ENCODE results near the gene GLCE. TPM values are rescaled to one million over a fixed set of nuclear protein-coding genes. Genes with fewer than 3 reads are reported as not detected.
"Not testable (repeated sequence)": the region's sequence is repeated elsewhere in the genome, so short reads cannot be mapped to it uniquely, and the experiment has no call there.

Gene GLCE
- total RNA-seq, 1 donor from 2014 or later, result 49.5 TPM

DNA sequence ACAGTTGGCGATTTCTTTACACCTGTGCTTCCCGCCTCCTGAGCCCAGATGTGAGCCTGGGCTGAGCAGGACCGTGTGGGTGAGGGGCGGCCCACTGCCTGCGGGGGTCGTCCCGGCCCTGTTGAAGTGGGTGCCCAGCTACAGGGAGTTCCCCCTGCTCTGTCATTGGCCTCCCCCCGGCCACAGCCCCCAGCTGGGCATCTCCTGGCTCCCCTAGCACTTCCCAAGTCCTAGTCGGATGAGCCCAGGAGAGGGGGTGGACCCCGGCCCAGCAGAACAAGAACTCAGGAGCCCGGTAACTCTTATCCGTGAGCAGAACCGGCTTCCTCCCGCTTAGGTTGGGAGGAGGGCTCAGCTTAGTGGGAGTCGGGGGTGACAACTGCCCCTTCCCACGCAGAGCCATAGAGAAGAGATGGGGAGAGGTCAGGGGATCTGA lies 139.0 kb downstream of the GLCE start:
- no peak for DNase-seq

- no peak for DNase-seq
These were observed 139.6 kb downstream of the GLCE start for GRCh38 chr15:69299943-69300588.

- DNase-seq, result not testable (repeated sequence)
These were observed 140.7 kb downstream of the GLCE start for GRCh38 chr15:69301101-69301500.

DNA sequence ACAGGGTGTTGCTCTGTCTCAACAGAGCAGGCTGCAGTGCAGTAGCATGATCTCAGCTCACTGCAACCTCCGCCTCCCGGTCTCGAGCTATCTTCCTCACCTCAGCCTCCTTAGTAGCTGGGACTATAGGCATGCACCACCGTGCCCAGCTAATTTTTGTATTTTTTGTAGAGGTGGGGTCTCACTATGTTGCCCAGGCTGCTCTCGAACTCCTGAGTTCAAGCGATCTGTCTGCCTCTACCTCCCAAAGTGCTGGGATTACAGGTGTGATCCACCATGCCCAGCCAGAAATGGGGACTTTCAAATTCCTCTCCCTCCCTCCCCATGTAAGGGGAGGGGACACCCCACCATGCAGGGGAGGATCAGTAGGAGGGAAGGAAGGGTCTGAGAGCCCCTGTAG lies 141.7 kb downstream of the GLCE start:
- not testable (repeated sequence) for DNase-seq

DNA sequence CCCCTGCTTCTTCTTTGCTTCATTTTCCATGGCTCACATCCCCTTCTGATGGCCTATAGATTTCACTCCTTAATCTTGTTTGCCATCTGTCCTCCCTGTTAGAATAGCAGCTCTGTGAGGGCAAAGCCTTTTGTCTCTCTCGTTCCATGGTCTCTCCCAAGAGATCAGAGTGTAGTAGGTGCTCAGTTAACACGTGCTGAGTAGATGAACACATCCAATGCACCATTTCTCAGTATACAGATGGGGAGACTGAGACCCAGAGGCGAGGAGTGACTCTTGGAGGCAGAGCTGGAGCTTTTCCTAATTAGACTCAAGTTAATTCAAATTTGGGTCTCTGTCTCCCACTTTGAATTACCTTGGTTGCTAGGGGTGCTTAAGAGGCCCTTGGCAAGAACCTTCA lies 142.5 kb downstream of the GLCE start:
- no peak for DNase-seq

GRCh38 chr15:69303337-69304181 lies 143.1 kb downstream of the GLCE start:
- DNase-seq, result no peak

- no peak for DNase-seq
These were observed 143.7 kb downstream of the GLCE start for GRCh38 chr15:69304182-69304545.

- no peak for DNase-seq
These were observed 144.9 kb downstream of the GLCE start for GRCh38 chr15:69305204-69305931.

DNA sequence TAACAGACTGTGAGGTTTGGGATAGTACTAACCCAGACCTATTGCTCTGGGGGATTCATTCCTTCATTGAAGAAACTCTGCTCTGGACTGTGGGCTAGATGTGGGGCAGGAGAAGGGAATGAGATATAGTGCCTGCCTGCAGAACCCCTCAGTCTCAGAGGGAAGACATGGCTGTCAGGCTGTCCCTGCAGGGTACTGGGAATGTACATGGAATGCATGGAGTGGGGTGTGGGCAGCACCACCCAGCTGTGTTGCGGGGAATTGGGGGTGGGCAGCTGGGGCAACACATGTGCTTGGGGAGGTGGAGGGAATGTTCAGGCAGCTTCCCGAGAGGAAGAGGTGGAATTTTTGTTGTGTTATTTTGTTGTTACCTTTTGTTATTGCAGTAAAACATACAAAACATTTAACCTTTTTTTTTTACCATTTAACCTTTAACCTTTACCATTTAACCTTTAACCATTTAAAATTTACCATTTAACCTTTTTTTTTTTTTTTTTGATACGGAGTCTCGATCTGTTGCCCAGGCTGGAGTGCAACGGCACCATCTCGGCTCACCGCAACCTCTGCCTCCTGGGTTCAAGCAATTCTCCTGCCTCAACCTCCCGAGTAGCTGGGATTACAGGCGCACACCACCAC lies 145.6 kb downstream of the GLCE start:
- DNase-seq, result no peak

DNA sequence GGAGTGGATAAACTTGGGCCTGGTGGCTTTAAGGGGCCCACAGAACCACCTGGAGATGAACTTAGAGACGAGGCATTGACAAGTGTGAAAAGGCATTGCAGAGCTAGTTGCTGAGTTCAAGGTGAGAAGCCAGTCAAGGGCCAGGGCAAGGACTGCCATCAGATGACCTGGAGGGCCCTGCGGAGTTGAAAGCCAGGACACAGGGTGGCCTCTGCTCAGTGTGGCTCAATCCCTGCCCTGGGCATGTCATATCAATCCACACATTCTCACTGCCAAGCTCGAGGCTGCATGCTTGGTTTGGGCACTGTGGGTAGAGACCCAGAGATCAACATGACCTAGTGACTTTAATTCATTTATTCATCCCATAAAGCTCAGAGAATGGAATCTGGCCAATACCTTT lies 147.5 kb downstream of the GLCE start:
- DNase-seq, result no peak

GRCh38 chr15:69308949-69309348 lies 148.5 kb downstream of the GLCE start:
- DNase-seq, result no peak

GRCh38 chr15:69311319-69311721 lies 150.9 kb downstream of the GLCE start:
- DNase-seq, result no peak

DNA sequence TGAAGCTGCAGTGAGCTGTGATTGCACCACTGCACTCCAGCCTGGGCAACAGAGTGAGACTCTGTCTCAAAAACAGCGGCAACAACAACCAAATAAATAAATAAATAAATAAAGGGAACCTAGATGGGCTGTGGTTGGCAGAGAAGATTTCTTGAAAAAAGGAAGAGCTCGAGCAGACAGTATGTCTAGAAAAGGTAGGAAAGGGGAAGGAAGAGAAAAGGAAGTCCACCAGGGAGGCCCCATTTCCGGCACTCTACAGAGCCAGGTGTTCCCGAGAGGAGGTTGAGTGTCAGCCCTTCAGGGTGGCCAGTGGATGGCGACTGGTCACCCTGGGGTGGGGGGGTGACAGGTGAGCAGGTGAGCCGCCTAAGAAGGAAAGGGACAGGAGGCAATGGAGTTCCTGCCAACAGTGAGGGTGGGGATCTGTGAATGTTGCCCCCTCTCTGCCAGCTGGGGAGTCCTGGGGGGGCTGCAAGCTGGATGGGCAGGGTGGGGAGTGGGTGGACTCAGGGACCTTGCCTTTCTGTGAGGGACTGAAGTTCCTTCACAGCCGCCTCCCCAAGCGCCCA lies 153.1 kb downstream of the GLCE start:
- no peak for DNase-seq

GRCh38 chr15:69314131-69314530 lies 153.7 kb downstream of the GLCE start:
- no peak for DNase-seq

DNA sequence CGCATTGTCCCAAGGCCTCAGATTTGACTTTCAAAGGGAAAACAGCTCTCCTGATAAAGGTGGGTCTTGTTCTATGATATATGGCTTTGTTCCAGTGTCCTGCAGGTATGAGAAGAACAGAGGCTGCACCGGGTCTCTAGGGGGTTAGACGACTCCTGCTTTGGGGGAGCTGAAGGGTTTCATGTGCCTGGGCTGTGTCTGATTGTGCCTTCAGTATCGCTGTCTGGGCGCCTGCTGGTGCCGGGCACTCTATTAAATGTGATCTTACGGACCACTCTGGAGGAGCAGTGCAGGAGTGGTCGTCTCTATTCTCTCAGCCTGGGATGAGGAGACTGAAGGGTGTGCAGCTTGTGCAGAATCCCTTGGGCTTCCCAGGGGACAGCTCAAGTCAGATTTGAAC lies 154.3 kb downstream of the GLCE start:
- DNase-seq, result no peak

DNA sequence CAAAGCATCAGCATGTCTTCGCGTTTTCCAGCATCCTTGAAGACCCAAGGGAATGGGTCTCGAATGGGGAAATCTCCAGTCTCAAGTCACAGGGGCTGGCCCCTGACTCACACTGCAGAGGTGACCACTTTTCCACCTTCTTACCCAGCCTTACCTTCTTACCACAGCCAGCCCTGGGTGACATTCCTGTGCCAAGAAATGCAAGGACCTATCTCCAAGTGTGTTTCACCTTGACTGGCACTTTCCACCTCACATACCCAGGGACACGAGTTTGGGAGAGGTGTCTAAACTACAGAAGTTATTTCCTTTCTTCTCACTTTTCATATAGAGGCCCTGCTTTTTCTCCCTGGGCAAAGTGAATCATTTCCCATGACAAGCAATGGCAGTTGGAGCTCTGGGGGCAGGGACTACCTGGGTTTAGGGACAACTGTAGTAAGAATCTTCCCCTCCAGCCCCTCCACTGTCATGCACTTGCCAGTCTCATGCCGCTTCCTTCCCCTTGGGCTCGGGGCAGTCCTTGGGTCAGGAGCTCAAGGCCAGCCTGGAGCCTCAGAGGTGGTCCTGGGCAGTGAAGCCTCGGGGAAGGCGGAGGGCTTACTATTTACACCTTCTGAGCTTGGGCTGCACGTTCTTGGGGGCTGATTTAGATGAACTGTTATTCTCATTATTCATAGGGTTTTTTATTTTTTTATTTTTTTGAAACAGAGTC lies 155.1 kb downstream of the GLCE start:
- no peak for DNase-seq

GRCh38 chr15:69316291-69316690 lies 155.9 kb downstream of the GLCE start:
- no peak for DNase-seq

GRCh38 chr15:69317392-69317841 lies 157.0 kb downstream of the GLCE start:
- no peak for DNase-seq

GRCh38 chr15:69318033-69318432 lies 157.6 kb downstream of the GLCE start:
- DNase-seq, result no peak

DNA sequence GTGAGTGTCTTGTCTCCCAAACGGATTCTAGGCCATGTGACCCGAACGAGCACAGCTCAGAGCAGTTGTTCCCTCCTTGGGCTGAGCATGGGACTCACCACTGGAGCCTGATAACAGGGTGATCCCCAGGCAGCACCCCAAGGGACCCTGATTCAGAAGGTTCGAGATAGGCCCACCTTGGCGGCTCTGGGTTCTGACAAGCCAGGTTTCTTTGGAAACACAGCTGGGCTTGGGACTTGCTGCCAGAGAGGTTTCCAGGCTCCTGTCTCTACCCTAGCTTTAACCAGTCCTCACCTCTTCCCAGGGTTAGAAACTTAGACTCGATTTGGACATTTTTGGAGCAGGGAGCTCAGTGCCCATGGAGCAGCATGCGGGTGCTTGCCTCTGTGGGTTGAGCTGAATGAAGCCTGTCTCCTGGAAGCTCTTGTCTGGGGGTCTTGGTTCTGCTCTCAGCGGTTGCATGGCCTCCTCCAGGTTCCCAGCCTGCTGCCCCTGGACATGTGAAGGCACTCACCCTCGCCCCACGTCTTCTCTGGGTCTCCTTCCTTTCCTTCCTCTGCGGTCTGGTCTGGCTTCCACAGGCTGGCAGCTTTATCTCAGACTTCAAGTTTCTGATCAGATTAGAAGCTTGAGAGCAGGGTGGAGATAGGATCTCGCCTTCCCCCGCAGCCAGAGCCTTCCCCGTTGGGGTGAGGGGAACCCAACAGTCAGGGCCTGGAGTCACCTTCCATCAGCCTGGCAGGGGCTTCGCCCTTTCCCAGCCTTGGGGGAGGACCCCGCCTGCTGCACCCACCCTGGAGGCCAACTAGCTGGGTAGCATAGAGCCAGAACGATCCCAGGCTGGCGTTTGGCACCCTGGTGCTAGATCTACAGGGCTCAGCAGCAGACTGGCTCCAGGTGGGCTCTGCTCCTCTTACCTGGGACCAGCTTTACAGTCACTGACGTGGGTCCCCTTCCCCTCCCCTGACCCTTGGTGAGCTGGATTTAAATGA lies 159.2 kb downstream of the GLCE start:
- no peak for DNase-seq
